GM12874 (cell line): ENCODE data around the gene OGDHL.

Experiments used
- CTCF ChIP-seq: IDR thresholded peaks from 2 replicates; pipeline ENCODE4 v1.5.1; 2011; ENCODE audit warnings: low read depth, mild to moderate bottlenecking, control low read depth, low read length, moderate library complexity; ENCODE audit not compliant: insufficient read depth

The OGDHL gene

GRCh38 chr10:49762566-49762877 lies 399 bp upstream of the OGDHL start:
- no peak for TF ChIP-seq CTCF

GRCh38 chr10:49761201-49761788 lies 828 bp downstream of the OGDHL start:
- no peak for TF ChIP-seq CTCF

GRCh38 chr10:49760789-49761188 lies 1.3 kb downstream of the OGDHL start:
- no peak for TF ChIP-seq CTCF

GRCh38 chr10:49759787-49760551 lies 2.2 kb downstream of the OGDHL start:
- no peak for TF ChIP-seq CTCF

- TF ChIP-seq CTCF = no peak
Observed at GRCh38 chr10:49758249-49758930, 3.7 kb downstream of the OGDHL start.

GRCh38 chr10:49756641-49757040 lies 5.5 kb downstream of the OGDHL start:
- TF ChIP-seq CTCF = no peak

- no peak for TF ChIP-seq CTCF
Observed at GRCh38 chr10:49756031-49756430, 6.1 kb downstream of the OGDHL start.
